Measurements from ENCODE around the gene MYO7A.

- no peak for TF ChIP-seq EZH2 (IDR thresholded peaks at IDR 0.05; ENCODE audit: insufficient read depth, poor library complexity, severe bottlenecking)
- TF ChIP-seq EZH2phosphoT487 (IDR thresholded peaks at IDR 0.05; ENCODE audit: insufficient read depth, low read depth), result no peak
These were observed 2.9 kb downstream of the MYO7A start for GRCh38 chr11:77130763-77131513.
